Raji (cell line): Measurements from ENCODE around the gene SLC35D1.

Source experiments
- POLR2A ChIP-seq: IDR thresholded peaks from 2 replicates; pipeline ENCODE4 v1.6.1; 2011; ENCODE audit warnings: low read depth, low read length, control low read depth; ENCODE audit not compliant: insufficient read depth

The SLC35D1 gene

GRCh38 chr1:67019121-67019520 is 34.8 kb downstream of the SLC35D1 start:
- no peak for TF ChIP-seq POLR2A

GRCh38 chr1:67018574-67018973 is 35.4 kb downstream of the SLC35D1 start:
- TF ChIP-seq POLR2A = no peak

- no peak for TF ChIP-seq POLR2A
These were observed 40.4 kb downstream of the SLC35D1 start for GRCh38 chr1:67013573-67013972.

DNA sequence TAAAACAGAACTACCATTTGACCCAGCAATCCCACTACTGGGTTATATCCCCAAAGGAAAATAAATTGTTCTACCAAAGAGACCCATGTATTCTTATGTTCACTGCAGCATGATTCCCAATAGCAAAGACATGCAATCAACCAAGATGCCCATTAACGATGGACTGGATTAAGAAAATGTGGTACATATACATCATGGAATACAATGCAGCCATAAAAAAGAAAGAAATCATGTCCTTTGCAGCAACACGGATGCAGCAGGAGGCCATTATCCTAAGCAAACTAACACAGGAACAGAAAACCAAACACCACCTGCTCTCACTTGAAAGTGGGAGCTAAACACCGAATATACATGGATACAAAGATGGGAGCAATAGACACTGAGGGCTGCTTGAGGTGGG is 44.2 kb downstream of the SLC35D1 start:
- TF ChIP-seq POLR2A = no peak

DNA sequence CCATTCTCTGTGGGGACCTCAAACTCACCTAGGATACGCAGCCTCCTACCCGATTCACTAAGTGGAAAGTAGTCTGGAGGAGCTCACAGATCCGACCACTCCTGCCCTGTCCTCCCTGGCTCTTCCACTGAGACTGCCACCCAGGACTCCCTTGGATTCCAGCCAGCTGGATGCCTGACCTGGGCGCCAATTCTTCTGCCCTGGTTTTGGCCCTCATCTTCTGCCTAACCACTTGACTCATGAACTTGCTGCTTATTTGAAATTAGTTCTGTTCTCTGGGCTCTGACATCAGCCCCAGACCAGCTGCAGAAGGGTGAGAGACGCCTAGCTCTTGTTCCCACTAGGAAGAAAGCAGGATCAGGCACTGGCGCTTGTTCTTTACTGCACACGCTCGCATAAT is 48.9 kb downstream of the SLC35D1 start:
- TF ChIP-seq POLR2A = no peak

- TF ChIP-seq POLR2A = no peak
These were observed 49.8 kb downstream of the SLC35D1 start for GRCh38 chr1:67004176-67004575.

DNA sequence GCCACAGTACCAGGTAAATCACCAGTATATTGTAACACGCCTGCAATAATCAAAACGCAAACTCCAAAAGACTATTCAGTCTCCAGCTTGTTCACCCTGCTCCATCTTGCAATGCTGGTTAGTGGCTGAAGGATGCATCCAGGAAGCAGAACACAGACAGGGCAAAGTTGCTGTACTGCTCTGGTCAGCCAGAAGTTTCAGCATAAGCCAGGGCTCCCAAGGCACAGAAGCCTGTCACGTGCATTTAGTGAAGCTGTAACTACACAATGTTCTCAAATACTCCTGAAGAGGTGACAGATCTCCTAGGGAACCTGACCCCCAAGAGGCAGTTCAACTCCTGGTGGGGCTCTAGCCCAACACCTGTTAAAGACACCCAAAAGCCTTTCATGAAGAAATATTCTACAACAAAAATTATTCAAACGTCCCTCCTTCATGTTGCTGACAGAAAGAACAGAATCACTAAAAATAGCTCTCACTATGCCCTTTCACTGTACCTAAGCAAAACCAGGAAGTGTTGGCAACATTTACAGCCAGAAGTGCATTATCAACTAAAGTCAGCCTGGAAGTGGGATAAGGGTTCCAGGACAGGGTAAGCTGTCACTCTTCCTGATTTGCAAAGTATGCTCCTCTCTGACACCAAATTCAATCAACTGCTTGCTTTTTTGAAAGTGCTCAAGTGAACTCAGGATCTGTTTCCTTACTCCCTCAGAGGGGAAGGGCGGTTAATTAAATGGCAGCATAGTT is 52.1 kb downstream of the SLC35D1 start:
- TF ChIP-seq POLR2A = no peak

- no peak for TF ChIP-seq POLR2A
These were observed 54.1 kb downstream of the SLC35D1 start for GRCh38 chr1:66999640-67000400.

- TF ChIP-seq POLR2A = no peak
These were observed 55.0 kb downstream of the SLC35D1 start for GRCh38 chr1:66998972-66999371.

GRCh38 chr1:66996018-66996682 is 57.8 kb downstream of the SLC35D1 start:
- TF ChIP-seq POLR2A = no peak

- TF ChIP-seq POLR2A = no peak
These were observed 60.9 kb downstream of the SLC35D1 start for GRCh38 chr1:66993076-66993475.

DNA sequence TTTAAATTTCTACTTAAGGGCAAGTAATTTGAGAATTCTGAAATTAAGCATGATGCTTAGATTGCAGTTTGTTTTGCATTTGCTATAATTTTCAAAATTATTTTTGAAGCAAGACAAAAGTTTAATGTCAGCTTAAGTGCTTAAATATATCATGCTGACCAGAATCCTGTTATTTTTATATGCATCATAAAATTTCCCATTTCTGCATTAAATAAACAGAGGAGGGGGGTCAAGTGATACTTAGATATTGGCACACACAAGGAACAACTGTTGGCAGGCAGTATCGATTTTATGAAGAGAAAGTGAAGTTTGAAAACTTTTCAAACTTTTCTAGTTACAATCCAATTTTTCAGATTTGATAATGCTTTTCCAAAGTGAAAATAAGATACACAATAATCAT is 68.1 kb downstream of the SLC35D1 start:
- TF ChIP-seq POLR2A = no peak

- TF ChIP-seq POLR2A = no peak
These were observed 69.5 kb downstream of the SLC35D1 start for GRCh38 chr1:66984491-66984890.

DNA sequence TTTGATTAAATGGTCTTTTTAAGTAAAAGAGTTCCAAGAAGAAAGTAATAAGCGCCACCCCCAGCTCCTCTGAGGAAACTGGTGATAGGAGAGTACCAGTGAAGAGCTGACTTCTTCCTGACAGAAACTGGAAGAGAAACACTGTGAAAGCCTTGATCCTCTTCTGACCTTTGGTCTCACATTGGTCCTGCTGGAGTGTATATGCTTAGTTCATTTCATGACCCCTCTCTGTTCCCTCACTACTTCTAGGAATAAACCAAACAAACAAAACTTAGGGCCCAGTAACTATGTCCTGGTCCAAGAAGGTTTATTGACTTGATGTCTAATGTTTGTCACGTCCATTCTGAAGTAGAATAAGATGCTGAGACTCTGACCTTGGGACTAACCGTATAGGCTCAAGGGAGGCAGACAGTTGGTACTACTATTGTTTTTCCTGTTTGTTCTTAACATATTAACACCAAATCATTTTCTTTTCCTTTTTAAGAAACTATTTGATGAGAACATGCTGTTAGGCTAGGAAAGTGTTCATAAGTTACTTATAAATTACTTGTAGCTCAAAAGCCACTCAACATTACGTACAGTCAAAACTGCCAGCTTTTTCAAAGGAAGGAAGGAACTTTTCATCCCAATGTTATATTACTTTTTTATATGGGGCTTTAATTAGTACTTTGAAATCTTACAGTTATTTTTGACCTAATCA is 71.2 kb downstream of the SLC35D1 start:
- TF ChIP-seq POLR2A = no peak

GRCh38 chr1:66981679-66982078 is 72.3 kb downstream of the SLC35D1 start:
- no peak for TF ChIP-seq POLR2A
